Neural progenitor cell (in vitro differentiated cells): Measurements from ENCODE around the gene RPH3AL.

ENCODE experiments used
- EZH2 ChIP-seq: fragments of 200-600 bp; sonication (generic); IDR thresholded peaks from 2 replicates; pipeline ENCODE4 v1.6.1; 2017; ENCODE audit warnings: antibody characterized with exemption, mild to moderate bottlenecking, moderate library complexity
- EZH2phosphoT487 ChIP-seq: fragments of 200-600 bp; sonication (generic); IDR thresholded peaks from 2 replicates; pipeline ENCODE4 v1.6.1; 2017; ENCODE audit warnings: antibody characterized with exemption
- TF ChIP-seq, protein P1 (sequence below): fragments of 200-600 bp; sonication (generic); IDR thresholded peaks from 2 replicates; pipeline ENCODE4 v1.5.1; 2017; ENCODE audit warnings: antibody characterized with exemption, mild to moderate bottlenecking

DNA sequence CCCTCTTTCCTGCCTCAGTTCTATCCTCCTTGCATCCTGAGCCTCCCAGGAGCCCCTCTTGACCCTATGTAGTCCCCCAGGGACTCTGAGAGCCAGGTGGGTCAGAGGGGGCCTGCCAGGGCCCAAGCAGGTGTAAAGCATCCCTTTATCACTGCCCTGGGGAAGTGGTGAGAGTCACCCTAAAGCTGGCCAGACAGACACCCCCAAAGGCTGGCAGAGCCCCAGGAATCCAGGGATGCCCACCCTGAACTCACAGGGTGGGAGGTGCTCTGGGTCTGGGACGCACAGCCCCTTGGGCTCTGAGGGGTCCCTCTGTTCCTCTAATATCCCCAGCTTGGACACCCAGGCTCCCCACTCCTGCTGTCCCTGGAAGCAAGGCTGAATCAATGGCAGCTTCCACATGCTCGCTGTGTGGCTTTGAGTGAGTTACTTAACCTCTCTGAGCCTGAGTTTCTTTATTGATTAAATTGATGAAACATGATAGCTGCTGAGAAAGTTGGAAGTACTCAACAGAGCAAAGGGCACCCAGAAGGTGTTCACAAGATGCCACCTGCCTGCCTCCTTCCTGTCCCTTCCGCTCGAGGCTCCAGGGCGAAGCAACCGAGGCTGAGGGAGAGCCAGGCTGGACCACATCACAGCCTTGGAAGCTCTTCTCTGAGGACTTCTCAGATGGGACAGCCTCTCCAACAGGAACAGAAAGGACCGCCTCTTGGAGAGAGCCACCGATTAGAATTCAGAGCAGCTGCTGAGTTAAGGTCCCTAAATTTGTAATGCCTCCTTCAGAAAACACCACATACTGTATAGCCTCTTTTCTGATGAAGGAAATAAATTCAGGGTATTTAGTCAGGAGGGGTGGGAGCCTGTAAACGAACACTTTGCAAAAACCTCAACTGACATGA lies 104.0 kb downstream of the RPH3AL start:
- TF ChIP-seq, protein P1, sequence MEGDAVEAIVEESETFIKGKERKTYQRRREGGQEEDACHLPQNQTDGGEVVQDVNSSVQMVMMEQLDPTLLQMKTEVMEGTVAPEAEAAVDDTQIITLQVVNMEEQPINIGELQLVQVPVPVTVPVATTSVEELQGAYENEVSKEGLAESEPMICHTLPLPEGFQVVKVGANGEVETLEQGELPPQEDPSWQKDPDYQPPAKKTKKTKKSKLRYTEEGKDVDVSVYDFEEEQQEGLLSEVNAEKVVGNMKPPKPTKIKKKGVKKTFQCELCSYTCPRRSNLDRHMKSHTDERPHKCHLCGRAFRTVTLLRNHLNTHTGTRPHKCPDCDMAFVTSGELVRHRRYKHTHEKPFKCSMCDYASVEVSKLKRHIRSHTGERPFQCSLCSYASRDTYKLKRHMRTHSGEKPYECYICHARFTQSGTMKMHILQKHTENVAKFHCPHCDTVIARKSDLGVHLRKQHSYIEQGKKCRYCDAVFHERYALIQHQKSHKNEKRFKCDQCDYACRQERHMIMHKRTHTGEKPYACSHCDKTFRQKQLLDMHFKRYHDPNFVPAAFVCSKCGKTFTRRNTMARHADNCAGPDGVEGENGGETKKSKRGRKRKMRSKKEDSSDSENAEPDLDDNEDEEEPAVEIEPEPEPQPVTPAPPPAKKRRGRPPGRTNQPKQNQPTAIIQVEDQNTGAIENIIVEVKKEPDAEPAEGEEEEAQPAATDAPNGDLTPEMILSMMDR = no peak
- TF ChIP-seq EZH2 (no peak), EZH2phosphoT487 (no peak)
